Keratinocyte (primary cell): Measurements from ENCODE around the gene FAM13A. TPM values are rescaled to one million over a fixed set of nuclear protein-coding genes. Genes with fewer than 3 reads are reported as not detected.
"Not testable (repeated sequence)": the region's sequence is repeated elsewhere in the genome, so short reads cannot be mapped to it uniquely, and the experiment has no call there.

ENCODE experiments used
- DNase-seq: peaks from one replicate; pipeline ENCODE4 v3.0.0-alpha.2; 2011; ENCODE audit warnings: low read depth, missing footprints, low spot score
- FAIRE-seq: peaks from 2 replicates; lab custom pipeline; 2011; peaks lifted over from hg19 to GRCh38; lab: Jason Lieb, UNC
- H2AFZ ChIP-seq: 2 replicates; pipeline ENCODE4 v1.6.0; 2012; ENCODE audit warnings: low read length, control low read depth, inconsistent platforms; ENCODE audit not compliant: control insufficient read depth
- H3K27ac ChIP-seq: 2 replicates; pipeline ENCODE4 v1.5.1; 2011; ENCODE audit warnings: low read length; ENCODE audit not compliant: control insufficient read depth, insufficient read depth
- H3K27me3 ChIP-seq: 3 replicates; pipeline ENCODE4 v1.6.0; 2011; ENCODE audit warnings: low read length; ENCODE audit not compliant: control insufficient read depth, insufficient read depth; ENCODE audit errors: extremely low read depth
- H3K36me3 ChIP-seq, 2 experiments: 2 replicates in 1 of 2; 3 replicates in 1 of 2; pipeline ENCODE4 v1.5.1; 2011; ENCODE audit warnings: low read length in 2 of 2, mild to moderate bottlenecking in 1 of 2; ENCODE audit not compliant: control insufficient read depth in 2 of 2, insufficient read depth in 2 of 2; ENCODE audit errors: extremely low read depth in 1 of 2
- H3K4me1 ChIP-seq: 3 replicates; pipeline ENCODE4 v1.5.1; 2011; ENCODE audit warnings: low read length; ENCODE audit not compliant: control insufficient read depth, insufficient read depth; ENCODE audit errors: extremely low read depth
- H3K4me2 ChIP-seq: 3 replicates; pipeline ENCODE4 v1.6.0; 2011; ENCODE audit warnings: low read depth, low read length; ENCODE audit not compliant: control insufficient read depth, insufficient read depth; ENCODE audit errors: extremely low read depth
- H3K4me3 ChIP-seq, 3 experiments: fragments of 200-600 bp in 1 of 3; sonication (generic) in 1 of 3; 2 replicates in 2 of 3; 3 replicates in 1 of 3; pipeline ENCODE4 v1.5.1; 2011 to 2016; ENCODE audit warnings: low read length in 3 of 3, mild to moderate bottlenecking in 3 of 3, control low read depth in 2 of 3, inconsistent platforms in 1 of 3, low read depth in 1 of 3, mixed read lengths in 1 of 3, mixed run types in 1 of 3, moderate library complexity in 1 of 3; ENCODE audit not compliant: control insufficient read depth in 2 of 3, insufficient read depth in 2 of 3; ENCODE audit errors: extremely low read depth in 1 of 3
- H3K79me2 ChIP-seq: 2 replicates; pipeline ENCODE4 v1.6.0; 2012; ENCODE audit warnings: low read length; ENCODE audit not compliant: control insufficient read depth, insufficient read depth
- H3K9ac ChIP-seq: 3 replicates; pipeline ENCODE4 v1.6.0; 2011; ENCODE audit warnings: low read length; ENCODE audit not compliant: control insufficient read depth, insufficient read depth; ENCODE audit errors: extremely low read depth
- H3K9me1 ChIP-seq: 3 replicates; pipeline ENCODE4 v1.6.0; 2011; ENCODE audit warnings: low read length; ENCODE audit not compliant: control insufficient read depth, insufficient read depth; ENCODE audit errors: extremely low read depth
- H3K9me3 ChIP-seq: 2 replicates; pipeline ENCODE4 v1.5.1; 2012; ENCODE audit warnings: low read depth, low read length; ENCODE audit not compliant: control insufficient read depth
- H4K20me1 ChIP-seq: 3 replicates; pipeline ENCODE4 v1.6.0; 2011; ENCODE audit warnings: low read length; ENCODE audit not compliant: control insufficient read depth, insufficient read depth; ENCODE audit errors: extremely low read depth
- EZH2 ChIP-seq: IDR thresholded peaks from one replicate; pipeline ENCODE4 v1.6.1; 2012; ENCODE audit warnings: inconsistent platforms, mild to moderate bottlenecking, low read length, moderate library complexity
- dilution Hi-C: fragments of 300-500 bp; cut with MboI; formaldehyde crosslinking; loops from one replicate; pipeline ENCODE4 v1.7.0; 2020; ENCODE audit warnings: low sequenced_read_pairs; ENCODE audit not compliant: extremely low pct_ligation_motif_present
- polyA plus RNA-seq, 5 experiments: library from polyadenylated mRNA; depleted of rRNA in 3 of 5; stranded (reverse) in 3 of 5; stranded (forward) in 1 of 5; unstranded in 1 of 5; fragments of >200 nt; gene quantifications; 1 replicate in 1 of 5; 2 replicates in 3 of 5; 3 replicates in 1 of 5; pipeline versions ENCODE4 v1.2.1 to v1.2.3, GENCODE V29; 2011 to 2012; ENCODE audit warnings: missing spikeins in 2 of 5, low read depth in 1 of 5, low replicate concordance in 1 of 5
- TF ChIP-seq, protein P1 (sequence below), 3 experiments: IDR thresholded peaks in 1 of 3; conservative IDR thresholded peaks in 1 of 3; optimal IDR thresholded peaks in 1 of 3; 2 replicates in 2 of 3; 3 replicates in 1 of 3; pipeline versions ENCODE3 to v1.5.1; 2011; ENCODE audit warnings: low read length in 3 of 3, mild to moderate bottlenecking in 3 of 3, moderate library complexity in 2 of 3, control low read depth in 1 of 3, inconsistent platforms in 1 of 3; ENCODE audit not compliant: insufficient read depth in 2 of 3; ENCODE audit errors: extremely low read depth in 1 of 3

The FAM13A gene
- polyA plus RNA-seq, 1 donor (not counting 4 experiments of a cell fraction or from before 2014, with no cell fraction given): 6.0 TPM

DNA sequence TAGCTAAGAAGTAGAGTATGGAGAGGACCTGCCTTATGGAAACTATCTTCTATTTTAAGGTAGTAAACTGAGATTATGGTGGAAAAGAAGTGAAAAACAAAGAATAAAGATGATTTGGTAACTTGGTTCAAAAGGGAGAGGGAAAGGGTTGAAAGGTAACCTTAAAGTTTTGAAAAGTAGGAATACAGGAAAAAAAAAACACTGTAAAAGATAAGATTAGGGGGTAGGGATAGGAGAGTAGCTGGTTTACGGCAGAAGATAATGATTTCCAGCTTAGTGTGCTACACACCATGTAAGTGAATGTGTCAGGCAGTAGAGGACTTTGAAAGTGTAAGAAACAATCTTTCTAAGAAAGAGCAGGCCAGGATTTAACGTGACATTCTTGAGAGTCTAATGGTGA is 35.3 kb downstream of the FAM13A start:
- no peaks in the 10 kb centered on the region for H3K79me2 ChIP-seq
- no peak for DNase-seq
- H3K9me1 ChIP-seq: no peaks in the 10 kb centered on the region
- H3K36me3 ChIP-seq: no peaks in the 10 kb centered on the region
- H4K20me1 ChIP-seq: no peaks in the 10 kb centered on the region
- no peak overlapping the region for H3K4me3 ChIP-seq
- H3K27me3 ChIP-seq: no peaks in the 10 kb centered on the region
- H3K27ac ChIP-seq: no peak overlapping the region
- no peak overlapping the region for H3K4me2 ChIP-seq
- TF ChIP-seq, protein P1, sequence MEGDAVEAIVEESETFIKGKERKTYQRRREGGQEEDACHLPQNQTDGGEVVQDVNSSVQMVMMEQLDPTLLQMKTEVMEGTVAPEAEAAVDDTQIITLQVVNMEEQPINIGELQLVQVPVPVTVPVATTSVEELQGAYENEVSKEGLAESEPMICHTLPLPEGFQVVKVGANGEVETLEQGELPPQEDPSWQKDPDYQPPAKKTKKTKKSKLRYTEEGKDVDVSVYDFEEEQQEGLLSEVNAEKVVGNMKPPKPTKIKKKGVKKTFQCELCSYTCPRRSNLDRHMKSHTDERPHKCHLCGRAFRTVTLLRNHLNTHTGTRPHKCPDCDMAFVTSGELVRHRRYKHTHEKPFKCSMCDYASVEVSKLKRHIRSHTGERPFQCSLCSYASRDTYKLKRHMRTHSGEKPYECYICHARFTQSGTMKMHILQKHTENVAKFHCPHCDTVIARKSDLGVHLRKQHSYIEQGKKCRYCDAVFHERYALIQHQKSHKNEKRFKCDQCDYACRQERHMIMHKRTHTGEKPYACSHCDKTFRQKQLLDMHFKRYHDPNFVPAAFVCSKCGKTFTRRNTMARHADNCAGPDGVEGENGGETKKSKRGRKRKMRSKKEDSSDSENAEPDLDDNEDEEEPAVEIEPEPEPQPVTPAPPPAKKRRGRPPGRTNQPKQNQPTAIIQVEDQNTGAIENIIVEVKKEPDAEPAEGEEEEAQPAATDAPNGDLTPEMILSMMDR (optimal IDR thresholded peaks at IDR 0.05 in 1 of 3, IDR thresholded peaks at IDR 0.05 in 1 of 3, conservative IDR thresholded peaks at IDR 0.05 in 1 of 3; ENCODE audit: extremely low read depth in 1 of 3, insufficient read depth in 2 of 3, low read length in 3 of 3): no peak
- no peak for TF ChIP-seq EZH2
- FAIRE-seq: no peak
- no peak overlapping the region for H3K9ac ChIP-seq
- H2AFZ ChIP-seq: no peak overlapping the region
- dilution Hi-C loops: no loop called here
- H3K9me3 ChIP-seq: no peaks in the 10 kb centered on the region
- no peaks in the 10 kb centered on the region for H3K4me1 ChIP-seq

DNA sequence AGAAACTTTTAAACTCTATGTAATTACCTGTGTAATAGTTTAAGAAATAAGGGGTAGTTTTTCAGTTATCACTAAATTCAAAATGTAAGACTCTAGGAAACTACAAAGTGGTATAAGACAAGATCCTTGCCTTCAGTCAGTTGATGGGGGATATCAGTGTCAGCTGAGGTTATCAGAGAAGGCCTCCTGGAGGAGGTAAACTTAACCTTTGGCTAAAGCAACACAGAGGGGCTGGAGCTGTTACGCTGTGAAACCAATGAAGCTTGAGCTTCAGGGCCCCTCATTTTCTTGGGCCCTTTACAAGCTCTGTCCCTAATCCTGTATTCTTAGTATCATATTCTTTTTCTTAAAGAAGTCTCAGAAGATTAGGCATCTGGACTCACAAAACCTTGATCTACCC is 35.9 kb downstream of the FAM13A start:
- TF ChIP-seq, protein P1 (optimal IDR thresholded peaks at IDR 0.05 in 1 of 3, IDR thresholded peaks at IDR 0.05 in 1 of 3, conservative IDR thresholded peaks at IDR 0.05 in 1 of 3; ENCODE audit: extremely low read depth in 1 of 3, insufficient read depth in 2 of 3, low read length in 3 of 3): no peak
- TF ChIP-seq EZH2: no peak
- no peaks in the 10 kb centered on the region for H3K9me1 ChIP-seq
- no peak overlapping the region for H3K4me2 ChIP-seq
- dilution Hi-C loops: no loop called here
- H4K20me1 ChIP-seq: no peaks in the 10 kb centered on the region
- no peak overlapping the region for H2AFZ ChIP-seq
- H3K27ac ChIP-seq: no peak overlapping the region
- H3K27me3 ChIP-seq: no peaks in the 10 kb centered on the region
- no peaks in the 10 kb centered on the region for H3K4me1 ChIP-seq
- no peaks in the 10 kb centered on the region for H3K9me3 ChIP-seq
- no peaks in the 10 kb centered on the region for H3K36me3 ChIP-seq
- FAIRE-seq: no peak
- no peak overlapping the region for H3K9ac ChIP-seq
- no peak overlapping the region for H3K4me3 ChIP-seq
- no peaks in the 10 kb centered on the region for H3K79me2 ChIP-seq
- DNase-seq: no peak

DNA sequence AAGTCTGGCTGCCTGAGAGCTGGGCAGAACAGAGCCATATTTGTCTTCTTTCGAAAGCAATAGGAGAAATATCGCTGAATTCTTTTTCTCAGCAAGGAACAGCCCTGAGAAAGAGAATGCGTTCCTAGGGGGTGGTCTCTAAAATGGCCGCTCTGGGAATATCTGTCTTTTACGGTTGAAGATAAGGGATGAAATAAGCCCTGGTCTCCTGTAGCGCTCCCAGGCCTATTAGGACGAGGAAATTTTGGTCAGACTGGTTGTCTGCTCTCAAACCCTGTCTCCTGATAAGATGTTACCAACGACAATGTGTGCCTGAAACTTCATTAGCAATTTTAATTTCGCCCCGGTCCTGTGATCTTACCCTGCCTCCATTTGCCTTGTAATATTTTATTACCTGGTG is 42.1 kb downstream of the FAM13A start:
- H3K4me2 ChIP-seq, DNase-seq, dilution Hi-C loops, H3K27me3 ChIP-seq, H2AFZ ChIP-seq, H3K4me1 ChIP-seq, H3K79me2 ChIP-seq, H3K36me3 ChIP-seq, FAIRE-seq, H3K9ac ChIP-seq, H4K20me1 ChIP-seq, H3K4me3 ChIP-seq, H3K27ac ChIP-seq, H3K9me3 ChIP-seq, H3K9me1 ChIP-seq: not testable (repeated sequence)
